GM23248 (cell line): ENCODE results near the gene AKR7A2. TPM values are rescaled to one million over a fixed set of nuclear protein-coding genes. Genes with fewer than 3 reads are reported as not detected.

Source experiments
- DNase-seq: peaks from one replicate; pipeline ENCODE4 v3.0.0-alpha.2; 2015
- H2AFZ ChIP-seq: fragments of 200-600 bp; sonication (generic); 2 replicates; pipeline ENCODE4 v1.6.1; 2016; ENCODE audit warnings: antibody characterized with exemption
- H3F3A ChIP-seq: fragments of 200-600 bp; sonication (generic); 2 replicates; pipeline ENCODE4 v1.6.1; 2016; ENCODE audit warnings: mild to moderate bottlenecking, antibody characterized with exemption, mixed run types; ENCODE audit not compliant: insufficient read depth
- H3K27ac ChIP-seq: fragments of 200-600 bp; sonication (generic); 2 replicates; pipeline ENCODE4 v1.5.1; 2016; ENCODE audit warnings: mild to moderate bottlenecking
- H3K27me3 ChIP-seq: fragments of 200-600 bp; sonication (generic); replicated peaks from 2 replicates; pipeline ENCODE4 v1.6.1; 2016; ENCODE audit warnings: mild to moderate bottlenecking; ENCODE audit not compliant: insufficient read depth
- H3K36me3 ChIP-seq: fragments of 200-600 bp; sonication (generic); 2 replicates; pipeline ENCODE4 v1.6.1; 2016; ENCODE audit warnings: low read depth, mild to moderate bottlenecking
- H3K4me1 ChIP-seq: fragments of 200-600 bp; sonication (generic); 2 replicates; pipeline ENCODE4 v1.6.1; 2016; ENCODE audit warnings: mild to moderate bottlenecking; ENCODE audit not compliant: insufficient read depth
- H3K4me2 ChIP-seq: fragments of 200-600 bp; sonication (generic); one replicate; pipeline ENCODE4 v1.6.1; 2016; ENCODE audit warnings: mild to moderate bottlenecking; ENCODE audit not compliant: unreplicated experiment
- H3K4me3 ChIP-seq: fragments of 200-600 bp; sonication (generic); 2 replicates; pipeline ENCODE4 v1.5.1; 2016; ENCODE audit warnings: mild to moderate bottlenecking
- H3K79me2 ChIP-seq: fragments of 200-600 bp; sonication (generic); 2 replicates; pipeline ENCODE4 v1.6.1; 2016; ENCODE audit warnings: mild to moderate bottlenecking; ENCODE audit not compliant: insufficient read depth
- H3K9ac ChIP-seq: fragments of 200-600 bp; sonication (generic); 2 replicates; pipeline ENCODE4 v1.6.1; 2016; ENCODE audit warnings: mild to moderate bottlenecking
- H3K9me2 ChIP-seq: fragments of 200-600 bp; sonication (generic); 2 replicates; pipeline ENCODE4 v1.6.1; 2016; ENCODE audit warnings: mixed run types, mild to moderate bottlenecking, moderate library complexity; ENCODE audit not compliant: insufficient read depth
- H3K9me3 ChIP-seq: fragments of 200-600 bp; sonication (generic); one replicate; pipeline ENCODE4 v1.6.1; 2017; ENCODE audit warnings: low read depth
- H4K20me1 ChIP-seq: fragments of 200-600 bp; sonication (generic); 2 replicates; pipeline ENCODE4 v1.6.0; 2016; ENCODE audit not compliant: insufficient read depth
- EZH2 ChIP-seq: fragments of 200-600 bp; sonication (generic); IDR thresholded peaks from 2 replicates; pipeline ENCODE4 v1.6.1; 2018; ENCODE audit warnings: antibody characterized with exemption, mild to moderate bottlenecking; ENCODE audit not compliant: insufficient read depth, poor library complexity, severe bottlenecking
- EZH2phosphoT487 ChIP-seq: fragments of 200-600 bp; sonication (generic); IDR thresholded peaks from 2 replicates; pipeline ENCODE4 v1.6.1; 2018; ENCODE audit warnings: antibody characterized with exemption, moderate library complexity, mild to moderate bottlenecking, low read depth; ENCODE audit not compliant: insufficient read depth
- WGBS, 2 experiments: methylation state at CpG; one replicate each; pipeline ENCODE4 v1.1.6; 2015 to 2017; ENCODE audit warnings: low lambda C conversion rate in 2 of 2, low coverage in 1 of 2; ENCODE audit errors: missing lambda C conversion rate in 2 of 2; 5-methylcytosine and 5-hydroxymethylcytosine counted together
- in situ Hi-C: fragments of 300-500 bp; cut with MboI; formaldehyde crosslinking; loops from 2 replicates; pipeline ENCODE4 v1.15.0; 2020
- polyA plus RNA-seq: library from polyadenylated mRNA; unstranded; fragments of >200 nt; fragmentation: Nextera tagmentation; extraction: Ambion mirVana; gene quantifications from 2 replicates; pipeline ENCODE4 v1.2.1, GENCODE V29; 2016
- total RNA-seq: library from RNA; depleted of rRNA; stranded (reverse); fragments of >200 nt; shearing (Covaris generic); gene quantifications from 2 replicates; pipeline ENCODE4 v1.2.3, GENCODE V29; 2014; rRNA removed

The AKR7A2 gene
- 93.1 and 116 TPM in 2 replicates for total RNA-seq
- 96.6 and 97.1 TPM in 2 replicates for polyA plus RNA-seq

DNA sequence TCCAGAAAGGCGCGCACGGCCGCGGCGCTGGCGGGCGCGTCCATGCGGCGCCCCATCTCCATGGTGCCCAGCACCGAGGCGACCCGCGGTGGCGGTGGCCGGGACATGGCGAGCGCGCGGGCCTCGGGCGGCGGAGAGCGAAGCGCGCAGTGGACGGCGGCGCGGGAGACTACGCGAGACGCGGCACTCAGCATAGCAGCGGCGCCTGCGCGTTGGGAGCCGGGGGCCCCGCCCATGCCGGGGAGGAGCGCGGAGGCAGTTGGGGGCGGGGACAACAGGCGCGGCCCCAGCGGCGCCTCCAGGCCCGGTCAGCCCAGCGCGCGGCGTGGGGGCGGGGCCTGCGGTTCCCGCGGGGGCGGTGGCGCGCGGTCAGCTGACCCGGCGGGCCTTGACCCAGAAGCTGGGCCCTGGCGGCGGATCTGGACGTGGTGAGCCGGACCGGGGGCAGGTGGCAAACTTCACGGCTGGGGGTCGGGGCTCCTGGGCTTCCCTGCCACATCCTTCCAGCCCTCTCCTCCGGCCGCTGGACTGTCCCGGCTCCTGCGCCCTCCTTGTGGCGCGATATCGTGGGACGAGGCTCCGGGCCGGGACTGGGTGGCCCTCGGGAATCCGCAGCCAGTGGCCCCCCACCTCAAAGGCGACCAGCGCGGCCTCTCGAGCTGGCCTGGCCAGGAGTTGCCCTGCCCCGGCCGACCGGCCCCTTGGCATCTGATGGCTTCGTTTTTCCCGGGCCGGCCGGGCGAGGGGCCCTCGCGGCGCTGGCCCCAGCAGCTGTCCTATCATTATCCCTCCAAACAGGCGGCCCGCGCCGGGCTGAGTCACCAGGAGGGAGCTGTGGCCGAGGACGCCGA lies at the start of gene AKR7A2, which contains the start of gene SLC66A1:
TSS of gene AKR7A2 (minus strand) at position 214 of the 851 bp plus-strand sequence. CDS start at position 194, 20 bp downstream.
TSS of gene SLC66A1 (plus strand) at position 396 of the 851 bp plus-strand sequence. CDS start 5,352 bp downstream, outside the sequence.
- Histone ChIP-seq H3K4me3 (peak within 1 kb of the TSS; percentile 82), H3K9ac (peak within 1 kb of the TSS; percentile 88), H3K9me3 (no peaks in the 10 kb centered on the region), H3K4me1 (peaks cover 19% of the 10 kb centered on the region), H2AFZ (peak within 1 kb of the TSS; percentile 79), H3K27me3 (no peaks in the 10 kb centered on the region), H3K9me2 (no peaks in the 10 kb centered on the region), H3K27ac (peak within 1 kb of the TSS; percentile 76), H3F3A (0 out of 2 replicates have a peak, but pooled peaks cover 8% of the 10 kb centered on the region), H3K4me2 (peak within 1 kb of the TSS; percentile 98), H4K20me1 (no peaks in the 10 kb centered on the region; the same call in 1 of the 2 replicates), H3K36me3 (peaks cover 7% of the 10 kb centered on the region; the same call in 1 of the 2 replicates), H3K79me2 (peaks cover 44% of the 10 kb centered on the region)
- in situ Hi-C loops, result no loop called here
- peak; percentile 98 for DNase-seq
- 2% methylated on average over 65 to 94 of the region's 105 CpGs for WGBS, 2 experiments
- TF ChIP-seq EZH2 (no peak), EZH2phosphoT487 (no peak)

DNA sequence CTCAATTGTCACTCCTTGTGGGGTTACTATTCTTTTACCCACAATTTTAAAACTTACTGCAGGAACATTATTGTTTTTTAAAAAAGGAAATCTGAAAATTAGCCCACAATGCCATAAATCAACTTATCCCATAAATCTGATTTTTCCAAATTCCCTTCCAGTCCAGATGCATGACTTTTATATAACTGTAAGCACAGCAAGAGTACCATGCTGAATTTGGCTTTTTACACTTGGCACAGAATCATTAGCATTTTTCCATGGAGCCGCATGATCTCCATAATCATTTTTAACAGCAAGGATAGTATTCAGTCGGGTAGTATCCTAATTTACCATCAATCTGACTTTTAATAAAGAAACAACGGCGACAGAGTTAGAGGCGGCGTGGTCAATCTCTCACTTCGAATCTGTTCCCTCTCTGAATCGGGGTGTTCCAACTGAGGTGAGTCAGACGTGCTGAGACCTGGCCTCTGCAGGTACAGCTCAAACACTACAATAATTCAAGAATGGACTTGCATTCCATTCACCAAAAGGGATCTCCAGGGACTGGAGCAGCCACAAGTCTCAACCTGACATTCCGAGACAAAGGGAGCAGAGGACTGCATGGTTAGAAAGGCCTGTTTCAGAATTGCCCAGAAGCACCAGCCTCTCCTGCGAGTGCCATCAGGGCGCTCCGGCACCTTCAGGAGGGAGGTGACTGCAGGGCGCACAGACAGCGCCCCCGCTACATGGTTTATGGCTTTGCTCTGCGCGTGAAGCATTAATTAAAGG lies 49.1 kb upstream of the AKR7A2 start:
- WGBS, 2 experiments, result 61 to 65% methylated on average over 18 of the region's 18 CpGs
- Histone ChIP-seq H3K4me2 (no peak overlapping the region), H3K4me1 (peaks cover 19% of the 10 kb centered on the region), H3K9ac (no peak overlapping the region), H3K27me3 (no peaks in the 10 kb centered on the region), H3K9me3 (no peaks in the 10 kb centered on the region), H2AFZ (no peak overlapping the region), H3K27ac (peak overlapping the region; percentile 10; the same call in 1 of the 2 replicates), H3K4me3 (no peak overlapping the region), H4K20me1 (no peaks in the 10 kb centered on the region), H3F3A (peaks cover 10% of the 10 kb centered on the region), H3K36me3 (peaks cover 9% of the 10 kb centered on the region; the same call in 1 of the 2 replicates), H3K9me2 (no peaks in the 10 kb centered on the region), H3K79me2 (peaks cover 100% of the 10 kb centered on the region)
- in situ Hi-C loops, result no loop called here
- no peak for DNase-seq
- TF ChIP-seq EZH2phosphoT487, result no peak

DNA sequence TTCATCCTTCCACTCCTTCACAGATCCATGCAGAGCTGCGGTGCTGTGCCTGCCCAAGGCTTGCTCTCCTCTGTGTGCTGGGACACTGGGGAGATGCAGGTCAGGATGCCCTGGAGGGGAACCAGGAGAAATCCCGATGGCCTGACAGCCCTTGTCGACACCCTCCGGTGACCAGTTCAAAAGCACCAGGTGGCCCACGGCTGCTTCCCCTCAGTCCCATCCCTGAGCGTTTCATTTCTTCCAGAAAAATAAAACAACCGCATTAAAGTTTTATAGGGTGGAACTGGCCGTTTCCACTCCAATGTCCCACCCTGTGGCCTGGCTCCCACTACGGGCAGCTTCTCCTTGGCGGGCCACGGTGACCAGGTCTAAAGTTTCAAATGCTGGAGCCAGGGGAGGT lies 48.5 kb upstream of the AKR7A2 start:
- Histone ChIP-seq H4K20me1 (no peaks in the 10 kb centered on the region), H3K9ac (no peak overlapping the region), H3K27me3 (no peaks in the 10 kb centered on the region), H2AFZ (no peak overlapping the region), H3K9me2 (no peaks in the 10 kb centered on the region), H3K9me3 (no peaks in the 10 kb centered on the region), H3F3A (peaks cover 10% of the 10 kb centered on the region), H3K4me1 (peaks cover 19% of the 10 kb centered on the region), H3K27ac (no peak overlapping the region), H3K79me2 (peaks cover 100% of the 10 kb centered on the region), H3K36me3 (peaks cover 15% of the 10 kb centered on the region; the same call in 1 of the 2 replicates), H3K4me3 (no peak overlapping the region), H3K4me2 (no peak overlapping the region)
- TF ChIP-seq EZH2phosphoT487, result no peak
- TF ChIP-seq EZH2, result no peak
- WGBS, 2 experiments, result 50 to 51% methylated on average over 11 of the region's 11 CpGs
- in situ Hi-C loops, result no loop called here
- DNase-seq, result no peak

DNA sequence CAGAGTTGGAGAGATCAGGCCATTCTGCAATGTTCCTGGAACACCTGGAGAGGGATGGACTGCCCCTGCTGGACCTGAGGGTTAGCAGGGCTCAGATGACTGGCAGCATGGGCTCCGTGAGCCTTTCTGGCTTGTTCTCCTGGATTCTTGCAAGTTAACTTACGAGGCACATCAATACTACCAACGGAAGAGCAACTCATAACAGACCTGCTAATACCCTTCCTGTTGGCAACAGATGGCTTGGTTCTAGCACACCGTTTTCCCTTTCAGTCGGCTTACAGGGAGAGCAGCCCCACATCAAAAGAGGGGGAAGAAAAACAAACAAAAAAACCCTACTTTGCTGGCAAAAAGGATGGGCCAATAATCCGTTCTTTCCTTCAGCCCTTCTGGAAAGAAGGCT lies 48.1 kb upstream of the AKR7A2 start:
- Histone ChIP-seq H4K20me1 (no peaks in the 10 kb centered on the region), H3K27ac (no peak overlapping the region), H3K9me3 (no peaks in the 10 kb centered on the region), H3K4me3 (no peak overlapping the region), H3K36me3 (peaks cover 19% of the 10 kb centered on the region; the same call in 1 of the 2 replicates), H3K4me1 (peaks cover 19% of the 10 kb centered on the region), H3F3A (peaks cover 10% of the 10 kb centered on the region), H3K4me2 (no peak overlapping the region), H3K9ac (no peak overlapping the region), H3K27me3 (no peaks in the 10 kb centered on the region), H3K79me2 (peaks cover 100% of the 10 kb centered on the region), H3K9me2 (no peaks in the 10 kb centered on the region), H2AFZ (no peak overlapping the region)
- no peak for TF ChIP-seq EZH2
- no peak for TF ChIP-seq EZH2phosphoT487
- no peak for DNase-seq
- in situ Hi-C loops, result no loop called here
- WGBS, 2 experiments, result 63 to 64% methylated on average over 6 of the region's 6 CpGs
